Right ventricle myocardium inferior (tissue), 1 donor: ENCODE results near the gene AK1. TPM values are rescaled to one million over a fixed set of nuclear protein-coding genes. Genes with fewer than 3 reads are reported as not detected.

Source experiments
- ATAC-seq: fragments of 200-7000 bp; cut with Tn5 transposase; one replicate; pipeline ENCODE4 v1.9.1; 2020; ENCODE audit warnings: mild to moderate bottlenecking, moderate library complexity
- DNase-seq: peaks from one replicate; pipeline ENCODE4 v3.0.0; 2021; ENCODE audit errors: missing footprints
- intact Hi-C: fragments of 100-400 bp; cut with DNase I; formaldehyde crosslinking; loops from one replicate; pipeline ENCODE4 v1.11.0; 2022
- long read RNA-seq: library from polyadenylated mRNA; unstranded; transcript quantifications from one replicate; pipeline ENCODE4 v2.0.0, GENCODE V29; 2021
- total RNA-seq: library from RNA; stranded (reverse); fragmentation: NEBNext Ultra II Directional; extraction: Animal tissue kit (Norgen Biotek cat#: 25700); gene quantifications from one replicate; pipeline ENCODE4 v1.2.1, GENCODE V29; 2021
- donor health status: DM: no; HTN: yes; CAD: no; lungs with severe emphysema.

Gene AK1, protein sequence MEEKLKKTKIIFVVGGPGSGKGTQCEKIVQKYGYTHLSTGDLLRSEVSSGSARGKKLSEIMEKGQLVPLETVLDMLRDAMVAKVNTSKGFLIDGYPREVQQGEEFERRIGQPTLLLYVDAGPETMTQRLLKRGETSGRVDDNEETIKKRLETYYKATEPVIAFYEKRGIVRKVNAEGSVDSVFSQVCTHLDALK
- total RNA-seq = 880 TPM
- long read RNA-seq, transcript AK1-203 (7 exons, 2,266 nt) = major isoform, 318 of 346 reads
- long read RNA-seq, partial matches to known transcripts = 15 of 346 reads
- long read RNA-seq, other reads (novel, unspliced or antisense) = 13 of 346 reads

DNA sequence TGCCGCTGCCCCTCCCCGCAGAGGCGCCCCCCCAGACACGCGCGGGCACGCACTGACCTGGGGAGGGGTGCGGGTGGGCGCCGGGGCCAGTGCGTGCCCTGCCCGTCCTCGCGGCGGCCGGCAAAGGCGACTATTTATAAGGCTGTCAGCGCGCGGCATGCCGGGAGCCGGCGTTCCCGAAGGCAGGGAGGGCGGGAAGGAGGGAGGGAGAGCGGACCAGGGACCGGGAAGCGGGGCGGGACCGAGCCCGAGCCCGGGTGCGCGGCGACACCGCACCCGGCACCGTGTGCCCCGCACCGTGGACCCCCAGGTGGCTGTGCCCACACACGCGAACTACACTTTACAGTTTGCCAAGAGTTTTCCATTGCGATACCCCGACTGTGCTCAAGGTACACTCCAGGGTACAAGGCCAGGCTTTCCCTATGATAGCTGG lies at the start of gene AK1:
TSS of gene AK1 (minus strand) at position 110 of the 433 bp plus-strand sequence. CDS start 3,058 bp downstream, outside the sequence.
- DNase-seq = peak; percentile 85
- intact Hi-C loops = loop anchor here (5.0 kb wide), 1 partner anchor 40 kb away; the partner anchor contains the start of gene ST6GALNAC4
- ATAC-seq = peak; percentile 83

DNA sequence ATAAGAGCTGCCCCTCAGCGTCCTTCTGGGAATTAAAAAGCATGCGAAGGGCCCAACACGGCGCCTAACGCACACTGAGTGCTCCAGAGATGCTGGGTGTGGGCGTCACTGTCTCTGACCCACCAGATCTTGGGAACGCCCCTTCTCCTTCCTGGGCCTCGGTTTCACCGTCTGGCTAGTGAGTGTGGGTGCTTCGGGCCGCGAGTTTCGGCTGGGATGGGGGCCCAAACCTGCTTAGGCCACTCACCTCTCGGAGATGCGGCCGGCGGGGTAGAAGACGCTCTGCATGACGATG lies 49.4 kb upstream of the AK1 start:
- DNase-seq (no peak), ATAC-seq (no peak)
- intact Hi-C loops = no loop called here

DNA sequence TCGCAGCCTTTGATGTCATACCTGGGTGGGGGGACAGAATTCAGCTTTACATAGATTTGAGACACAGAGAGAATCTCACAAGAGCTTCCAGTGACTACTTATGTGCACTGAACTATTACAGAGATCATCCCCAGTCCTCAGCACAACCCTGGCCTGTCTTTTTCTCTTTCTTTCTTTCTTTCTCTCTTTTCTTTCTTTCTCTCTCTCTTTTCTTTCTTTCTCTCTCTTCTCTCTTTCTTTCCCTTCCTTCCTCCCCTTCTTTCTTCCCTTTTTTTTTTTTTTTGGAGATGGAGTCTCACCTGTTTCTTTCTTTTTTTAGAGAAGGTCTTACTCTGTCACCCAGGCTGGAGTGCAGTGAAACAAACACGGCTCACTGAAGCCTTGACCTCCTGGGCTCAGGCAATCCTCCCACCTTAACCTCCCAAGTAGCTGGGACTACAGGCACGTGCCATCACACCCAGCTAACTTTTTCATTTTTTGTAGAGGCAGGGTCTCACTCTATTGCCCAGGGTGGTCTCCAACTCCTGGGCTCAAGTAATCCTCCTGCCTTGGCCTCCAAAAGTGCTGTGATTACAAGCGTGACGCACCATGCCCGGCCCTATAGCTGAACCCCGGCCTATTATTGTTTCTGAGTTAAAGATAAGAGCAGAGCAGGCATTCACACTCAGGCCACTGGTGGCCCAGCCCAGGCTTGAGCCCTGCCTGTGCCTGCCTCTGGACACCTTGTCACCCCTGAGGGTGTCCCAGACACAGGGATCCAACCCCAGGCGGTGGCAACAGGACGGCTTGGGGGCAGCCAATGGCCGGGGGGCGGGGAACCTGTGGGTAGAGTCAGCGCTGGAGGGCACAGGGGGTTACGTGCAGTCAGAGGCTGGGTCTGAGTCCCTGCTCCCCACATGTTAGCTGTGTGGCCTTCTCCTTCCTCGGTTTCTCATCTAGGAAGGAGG lies 48.8 kb upstream of the AK1 start:
- intact Hi-C loops = no loop called here
- DNase-seq (no peak), ATAC-seq (no peak)

DNA sequence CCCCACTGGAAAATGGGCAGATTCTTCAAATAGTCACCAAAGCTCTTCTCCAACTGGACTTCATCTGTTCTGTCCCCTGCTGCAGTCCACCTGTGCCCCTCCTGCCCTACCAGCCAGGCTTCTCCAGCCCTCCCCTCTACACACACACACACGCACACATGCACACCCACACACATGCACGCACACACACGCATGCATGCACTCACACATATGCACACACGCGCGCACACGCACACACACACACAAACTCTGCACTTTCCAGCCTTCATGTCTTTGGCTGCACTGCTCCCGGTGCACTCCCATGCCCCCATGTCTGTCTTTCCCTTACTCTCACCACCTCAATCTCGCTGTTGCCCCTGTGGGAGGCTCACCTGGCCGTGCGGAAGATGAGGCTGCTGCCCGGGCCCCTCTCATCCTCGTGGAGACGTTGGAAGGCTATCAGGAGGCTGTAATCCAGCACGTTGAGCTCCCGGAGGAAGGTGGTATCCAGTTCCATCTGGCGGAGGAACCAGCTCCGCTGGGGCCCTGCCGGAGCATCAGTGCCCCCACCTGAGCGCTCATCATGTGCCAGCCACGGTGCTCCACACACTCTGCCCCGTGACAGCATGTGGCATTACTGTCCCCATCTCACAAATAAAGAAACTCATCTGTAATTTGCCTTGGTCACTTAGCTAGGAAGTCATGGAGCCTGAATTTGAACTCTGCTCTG lies 47.4 kb upstream of the AK1 start:
- ATAC-seq = no peak
- intact Hi-C loops = loop anchor here (5.0 kb wide), 1 partner anchor 418 kb away; no protein-coding TSS in a partner anchor

DNA sequence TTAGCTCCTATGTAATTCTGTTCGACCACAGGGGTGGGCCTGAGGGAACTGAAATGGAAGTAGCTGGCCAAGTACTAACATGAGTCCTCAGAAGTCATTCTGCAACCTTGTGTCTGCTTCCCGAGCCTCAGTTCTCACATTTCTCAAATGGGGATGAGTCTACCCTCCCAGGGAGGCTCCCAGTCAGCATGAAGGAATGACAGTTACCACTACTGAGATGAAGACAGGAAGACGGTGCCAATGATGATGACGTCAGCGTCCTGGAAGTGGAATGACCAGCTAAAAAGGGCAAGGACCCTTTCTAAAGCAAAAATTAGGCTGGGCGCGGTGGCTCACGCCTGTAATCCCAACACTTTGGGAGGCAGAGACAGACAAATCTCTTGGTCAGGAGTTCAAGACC lies 46.3 kb upstream of the AK1 start:
- no peak for ATAC-seq
- intact Hi-C loops = loop anchor here (5.0 kb wide), 1 partner anchor 416 kb away; no protein-coding TSS in a partner anchor
- no peak for DNase-seq

More for the DNA sequence above, 47.4 kb upstream of the AK1 start:
- DNase-seq = no peak

DNA sequence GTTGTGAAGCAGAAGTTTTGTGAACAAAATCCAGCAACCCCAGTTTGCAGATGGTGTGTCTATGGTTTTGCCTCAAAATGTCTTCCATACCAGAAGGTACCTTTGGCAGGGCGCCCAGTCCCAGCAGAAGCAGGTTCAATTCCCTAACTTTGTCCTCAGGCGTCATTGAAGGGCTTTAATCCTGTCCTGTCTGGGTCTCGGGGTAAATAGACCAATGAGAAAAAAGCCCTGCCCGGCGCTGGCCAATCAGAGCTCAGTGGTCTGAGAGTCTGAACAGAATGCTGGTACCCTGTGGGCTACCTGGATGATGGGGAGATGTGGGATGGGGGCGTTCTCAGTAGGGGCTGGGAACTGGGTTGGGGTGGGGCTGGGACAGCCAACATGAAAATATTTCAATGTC lies 45.6 kb upstream of the AK1 start:
- DNase-seq (peak; percentile 73), ATAC-seq (no peak)

DNA sequence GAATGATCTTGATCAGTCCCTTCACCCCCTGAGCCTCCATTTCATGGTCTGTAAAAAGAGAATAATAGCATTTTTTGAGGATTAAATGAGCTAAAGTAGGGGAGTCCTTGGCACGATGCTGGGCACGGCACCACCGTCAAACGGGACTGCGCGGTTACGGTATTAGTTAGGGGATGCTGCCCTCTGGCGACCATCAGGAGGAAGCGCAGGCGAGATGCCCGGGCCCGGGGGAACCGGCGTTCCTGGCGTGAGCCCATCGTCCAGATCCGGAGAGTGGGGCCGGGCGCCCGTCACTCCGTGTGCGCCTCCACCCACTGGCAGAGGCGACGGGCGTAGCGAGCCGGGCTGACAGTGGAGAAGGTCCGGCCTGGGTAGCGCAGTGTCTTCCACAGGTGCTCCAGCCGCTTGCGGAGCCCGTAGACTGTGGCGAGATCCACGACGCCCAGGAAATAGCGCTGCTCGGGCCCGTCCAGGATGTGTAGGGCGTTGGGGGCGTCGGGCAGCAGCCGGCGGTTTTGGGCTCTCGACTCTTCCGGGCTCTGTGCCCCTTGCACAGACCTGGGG lies 44.2 kb upstream of the AK1 start:
- intact Hi-C loops = loop anchor here (1.0 to 5.0 kb wide), 3 partner anchors 186 to 414 kb away; partner anchors contain the start of gene TOR2A
- ATAC-seq (peak; percentile 42), DNase-seq (peak; percentile 90)

More for the DNA sequence above, 45.6 kb upstream of the AK1 start:
- intact Hi-C loops = loop anchor here (5.0 kb wide), 1 partner anchor 416 kb away; no protein-coding TSS in a partner anchor

DNA sequence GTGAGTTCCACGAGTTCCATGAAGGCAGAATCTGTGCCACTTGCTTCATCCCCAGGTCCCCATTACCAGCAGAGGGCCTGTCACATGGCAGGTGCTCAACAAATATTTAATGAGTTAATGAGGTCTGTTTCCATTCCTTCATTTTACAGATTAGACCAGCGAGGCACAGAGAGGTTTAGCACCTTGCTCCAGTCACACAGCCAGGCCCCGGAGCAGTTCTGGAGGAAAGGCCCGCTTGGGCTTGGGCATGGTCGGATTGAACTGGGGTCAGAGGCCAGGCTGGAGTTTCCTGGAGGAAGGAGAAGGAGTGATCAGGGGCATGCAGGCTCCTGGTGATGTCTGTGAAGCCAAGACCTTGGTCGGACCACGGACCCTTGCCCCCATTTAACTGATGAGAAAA lies 43.3 kb upstream of the AK1 start:
- intact Hi-C loops = loop anchor here (1.0 to 5.0 kb wide), 3 partner anchors 185 to 413 kb away; partner anchors contain the start of gene TOR2A
- ATAC-seq (no peak), DNase-seq (no peak)

DNA sequence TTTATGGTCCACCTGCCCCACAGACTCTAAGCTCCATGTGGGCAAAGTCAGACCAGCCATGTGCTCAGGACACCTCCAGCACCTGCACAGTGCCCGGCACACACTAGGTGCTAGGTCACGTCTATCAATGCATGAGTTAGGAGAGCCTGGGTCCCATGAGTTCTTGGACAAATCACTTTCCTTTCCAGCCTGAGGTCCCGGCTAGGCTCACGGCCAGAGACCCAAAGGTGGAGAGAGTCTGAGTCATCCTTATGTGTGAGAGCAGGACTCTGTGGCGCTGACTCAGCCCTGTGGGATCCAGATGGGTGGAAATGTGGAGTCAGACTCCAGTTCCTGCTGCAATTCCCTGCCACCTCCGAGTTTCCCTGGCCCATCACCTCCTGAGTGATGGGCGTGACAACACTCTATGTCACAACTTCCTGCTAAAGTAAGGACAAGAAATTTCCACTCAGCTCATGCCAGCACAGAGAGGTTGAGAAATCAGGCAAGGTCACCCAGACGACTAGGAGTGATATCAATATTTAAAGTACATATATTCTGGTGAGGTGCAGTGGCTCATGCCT lies 41.9 kb upstream of the AK1 start:
- peak; percentile 87 for DNase-seq
- intact Hi-C loops = loop anchor here (5.0 kb wide), 2 partner anchors 42 to 132 kb away; partner anchors contain the start of genes AK1 and CDK9
- ATAC-seq = peak; percentile 45

DNA sequence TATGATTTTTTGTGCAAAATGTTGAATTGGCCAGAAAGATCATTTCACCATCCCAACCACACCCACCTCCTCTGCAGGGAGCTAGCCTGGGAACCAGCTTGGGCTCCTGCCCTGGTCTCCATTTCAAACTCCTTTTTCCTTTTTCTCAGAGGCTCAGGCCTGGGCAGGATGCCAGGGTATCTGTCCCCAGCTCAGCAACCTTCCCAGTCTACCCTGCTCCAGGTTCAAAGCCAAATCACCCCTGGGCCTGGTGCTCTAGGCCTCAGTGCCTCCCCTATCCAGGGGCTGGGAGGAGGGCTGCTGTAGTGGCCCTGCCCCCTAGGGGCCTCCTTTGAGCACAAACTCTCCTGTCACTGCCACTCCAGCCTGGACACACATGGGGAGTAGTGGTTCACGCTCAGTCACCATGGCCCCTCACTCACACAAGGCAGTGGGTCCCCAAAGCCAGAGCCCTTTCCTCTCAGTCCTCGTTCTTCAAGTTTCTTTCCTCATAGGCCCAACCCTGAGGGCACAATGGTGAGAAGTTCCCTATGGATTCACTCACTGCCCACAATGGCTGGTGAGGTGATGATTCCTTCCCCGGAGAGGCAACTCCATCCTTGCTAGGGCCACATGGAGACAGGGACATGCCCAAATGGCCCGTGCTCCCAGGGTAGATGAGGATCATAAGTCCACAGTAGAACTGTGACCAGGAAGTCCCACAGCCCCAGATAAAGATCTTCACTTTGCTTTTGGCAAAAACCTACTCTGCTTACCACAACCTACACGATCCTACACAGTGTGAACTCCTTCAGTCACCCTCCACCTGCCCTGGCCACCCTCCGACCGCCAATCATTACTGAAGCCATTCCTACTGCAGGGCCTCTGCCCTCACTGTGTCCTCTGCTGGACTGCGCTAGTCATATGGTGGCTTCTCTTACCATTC lies 41.0 kb upstream of the AK1 start:
- peak; percentile 3 for ATAC-seq
- DNase-seq = peak; percentile 71
- intact Hi-C loops = loop anchor here (5.0 kb wide), 2 partner anchors 41 to 131 kb away; partner anchors contain the start of genes AK1 and CDK9

DNA sequence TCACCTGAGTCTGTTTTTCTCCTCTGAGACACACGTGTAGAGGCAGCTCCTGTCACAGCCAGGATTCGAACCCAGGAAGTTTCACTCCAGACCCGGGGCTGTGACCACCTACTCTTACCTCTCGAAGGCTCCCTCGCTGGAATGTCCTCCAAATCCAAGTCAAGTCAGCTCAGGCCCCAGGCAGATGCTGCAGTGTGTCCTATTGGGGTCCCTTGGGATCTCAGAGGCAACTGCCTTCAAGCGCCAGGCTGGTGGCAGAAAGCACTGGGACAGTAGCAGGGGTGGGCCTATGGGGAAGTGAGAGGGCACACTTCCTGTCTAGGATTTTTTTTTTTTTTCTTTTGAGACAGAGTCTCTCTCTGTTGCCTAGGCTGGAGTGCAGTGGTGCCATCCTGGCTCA lies 40.1 kb upstream of the AK1 start:
- DNase-seq (no peak), ATAC-seq (no peak)
- intact Hi-C loops = loop anchor here (5.0 kb wide), 2 partner anchors 40 to 130 kb away; partner anchors contain the start of genes AK1 and CDK9

DNA sequence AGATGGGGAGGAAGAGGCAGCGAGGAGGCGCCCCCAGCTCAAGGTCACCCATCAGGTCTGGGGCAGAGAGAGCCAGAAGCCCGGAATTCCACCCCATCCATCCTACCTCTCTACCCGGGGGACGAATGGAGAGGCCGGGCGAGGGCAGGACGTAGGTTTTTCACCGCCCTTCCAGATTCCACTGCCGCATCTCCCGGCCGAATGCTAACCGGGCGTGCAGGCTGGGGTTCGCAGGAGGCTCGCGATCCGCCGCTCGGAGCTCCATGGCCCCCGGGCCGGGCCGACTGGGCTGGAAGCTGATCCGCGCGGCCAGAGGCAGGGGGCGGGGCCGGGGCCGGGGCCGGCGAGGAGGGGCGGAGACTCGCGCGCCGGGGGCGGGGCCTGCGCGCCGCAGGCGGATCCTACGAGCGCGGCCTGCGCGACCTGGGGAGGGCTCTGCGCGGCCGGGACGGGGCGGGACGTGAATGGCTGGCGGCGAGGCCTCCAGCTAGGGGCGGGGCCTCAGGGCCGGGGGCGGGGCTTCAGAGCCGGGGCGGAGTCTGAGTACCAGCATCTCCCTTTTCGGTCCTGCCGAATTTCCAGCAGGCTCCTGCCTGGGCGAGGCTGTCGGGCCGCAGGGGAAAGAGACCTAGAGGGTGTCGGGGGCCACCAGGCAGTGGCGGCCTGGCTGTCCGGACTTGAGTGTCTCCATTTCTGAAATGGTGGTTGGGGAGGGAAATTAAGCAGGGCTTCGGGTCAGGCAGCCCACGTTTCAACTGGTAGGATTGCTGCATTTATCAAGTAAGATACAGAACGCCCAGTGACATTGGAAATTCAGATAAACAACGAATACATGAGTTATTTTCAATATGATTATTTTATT lies 39.5 kb upstream of the AK1 start, which contains the start of gene ST6GALNAC4:
TSS of gene ST6GALNAC4 (minus strand) at position 322 of the 862 bp plus-strand sequence. CDS start 622 bp downstream, outside the sequence.
- intact Hi-C loops = loop anchor here (5.0 kb wide), 2 partner anchors 40 to 130 kb away; partner anchors contain the start of genes AK1 and CDK9
- DNase-seq (peak; percentile 98), ATAC-seq (peak; percentile 95)

DNA sequence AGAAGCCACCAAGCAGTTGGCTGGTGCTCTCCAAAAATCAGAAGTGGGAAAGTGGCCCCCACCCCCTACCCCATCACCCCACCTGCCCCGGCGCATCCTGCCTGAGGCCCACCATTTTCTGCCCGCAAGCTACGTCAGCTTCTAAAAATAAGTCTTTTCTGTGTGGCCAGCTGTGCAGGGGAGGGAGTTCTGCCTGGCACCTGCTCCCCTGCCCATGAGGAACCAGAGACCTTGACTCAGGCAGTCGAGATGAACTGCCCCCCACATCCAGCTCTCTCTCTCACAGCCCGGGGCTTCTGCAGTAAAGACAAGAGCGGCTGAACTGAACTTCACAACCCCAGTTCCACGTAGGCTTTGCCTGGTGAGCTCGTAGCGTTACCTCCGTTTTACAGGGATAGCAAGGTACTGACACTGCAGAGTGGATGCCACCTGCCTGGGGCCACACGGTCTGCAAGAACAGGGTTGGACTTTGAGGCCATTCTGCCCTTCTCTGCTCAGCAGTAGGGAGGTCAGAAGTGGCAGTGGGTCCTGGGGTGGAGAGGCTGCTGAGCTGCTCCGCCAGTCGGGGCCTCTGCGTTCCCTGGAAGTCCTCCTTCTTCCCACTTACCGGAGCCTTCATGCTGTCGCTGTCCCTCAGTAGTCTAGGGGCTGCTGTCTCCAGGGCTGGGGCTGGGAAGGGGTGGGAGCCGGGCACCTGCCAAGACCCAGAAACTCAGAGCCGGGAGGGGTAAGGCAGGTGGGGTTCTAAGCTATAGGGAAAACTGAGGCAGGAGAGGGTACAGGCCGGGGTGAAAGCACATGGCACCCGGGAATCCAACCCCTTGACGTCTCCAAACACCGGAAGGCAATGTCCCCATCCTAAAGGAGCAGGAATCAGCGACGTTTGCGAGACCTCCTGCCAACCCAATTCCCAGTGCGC lies 38.6 kb upstream of the AK1 start:
- DNase-seq = peak; percentile 63
- intact Hi-C loops = loop anchor here (5.0 kb wide), 2 partner anchors 39 to 129 kb away; partner anchors contain the start of genes AK1 and CDK9
- ATAC-seq = no peak

DNA sequence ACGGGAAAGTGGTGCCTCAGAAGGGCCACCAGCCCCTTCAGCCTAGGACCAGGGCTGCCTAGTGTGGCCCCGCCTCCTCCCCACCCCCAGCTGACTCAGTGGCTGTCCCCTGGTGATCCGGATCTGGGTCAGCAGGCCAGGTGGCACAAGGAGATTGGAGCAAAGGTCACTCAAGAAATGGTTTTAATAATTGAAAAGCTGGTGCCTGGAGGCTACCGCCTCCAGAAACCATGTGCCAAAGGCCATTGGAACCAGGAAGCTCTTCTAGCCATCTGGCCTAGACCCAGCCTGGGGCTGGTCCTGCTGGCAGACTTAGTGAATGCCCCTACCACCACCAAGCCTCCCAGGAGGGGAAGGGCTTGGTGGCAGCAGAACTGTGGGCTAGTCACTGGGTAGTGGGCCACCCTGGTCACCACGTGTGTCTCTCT lies 37.9 kb upstream of the AK1 start:
- intact Hi-C loops = loop anchor here (5.0 kb wide), 2 partner anchors 38 to 128 kb away; partner anchors contain the start of genes AK1 and CDK9
- no peak for DNase-seq
- ATAC-seq = no peak

DNA sequence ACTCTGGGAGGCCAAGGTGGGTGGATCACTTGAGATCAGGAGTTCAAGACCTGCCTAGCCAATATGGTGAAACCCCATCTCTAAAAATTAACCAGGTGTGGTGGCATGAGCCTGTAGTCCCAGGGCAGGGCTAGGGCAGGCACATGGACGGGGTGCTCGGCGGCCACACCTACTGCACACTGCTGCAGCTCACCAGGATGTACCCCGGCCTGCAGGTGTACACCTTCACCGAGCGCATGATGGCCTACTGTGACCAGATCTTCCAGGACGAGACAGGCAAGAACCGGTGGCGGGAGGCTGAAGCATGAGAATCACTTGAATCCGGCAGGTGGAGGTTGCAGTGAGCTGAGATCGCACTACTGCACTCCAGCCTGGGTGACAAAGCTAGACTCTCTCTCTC lies 36.2 kb upstream of the AK1 start:
- DNase-seq (no peak), ATAC-seq (no peak)
- intact Hi-C loops = no loop called here
